Ovary (tissue), 3 donors: ENCODE results near the gene MYO1H.

Experiments used
- POLR2A ChIP-seq: fragments of 450-650 bp; IDR thresholded peaks from one replicate; pipeline ENCODE4 v1.6.1; 2017; ENCODE audit warnings: antibody characterized with exemption, mild to moderate bottlenecking, moderate library complexity
- TF ChIP-seq, protein P1 (sequence below), 3 donors: fragments of 450-650 bp in 2 of 3; fragments of 200-600 bp in 1 of 3; IDR thresholded peaks; one replicate each; pipeline versions ENCODE4 v1.5.1 to v1.8.0; 2016 to 2022; ENCODE audit warnings: antibody characterized with exemption in 3 of 3, mild to moderate bottlenecking in 1 of 3
- donor health status: DM: no; HTN: no; CAD: no.

DNA sequence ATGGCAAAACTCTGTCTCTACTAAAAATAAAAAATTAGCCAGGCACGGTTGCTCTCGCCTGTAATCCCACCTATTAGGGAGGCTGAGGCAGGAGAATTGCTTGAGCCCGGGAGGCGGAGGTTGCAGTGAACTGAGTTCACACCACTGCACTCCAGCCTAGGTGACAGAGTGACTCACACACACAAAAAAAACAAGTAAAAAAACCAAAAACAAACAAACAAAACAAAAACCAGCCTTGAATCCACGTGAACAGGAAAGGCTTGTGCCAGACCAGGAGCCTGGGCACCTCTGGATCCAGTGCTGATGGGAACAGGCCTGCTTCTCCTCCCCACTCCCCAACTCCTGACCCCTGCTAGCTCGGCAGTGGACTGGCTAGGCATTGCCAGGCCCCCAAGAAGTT, 42.2 kb upstream of the MYO1H start:
- TF ChIP-seq, protein P1, sequence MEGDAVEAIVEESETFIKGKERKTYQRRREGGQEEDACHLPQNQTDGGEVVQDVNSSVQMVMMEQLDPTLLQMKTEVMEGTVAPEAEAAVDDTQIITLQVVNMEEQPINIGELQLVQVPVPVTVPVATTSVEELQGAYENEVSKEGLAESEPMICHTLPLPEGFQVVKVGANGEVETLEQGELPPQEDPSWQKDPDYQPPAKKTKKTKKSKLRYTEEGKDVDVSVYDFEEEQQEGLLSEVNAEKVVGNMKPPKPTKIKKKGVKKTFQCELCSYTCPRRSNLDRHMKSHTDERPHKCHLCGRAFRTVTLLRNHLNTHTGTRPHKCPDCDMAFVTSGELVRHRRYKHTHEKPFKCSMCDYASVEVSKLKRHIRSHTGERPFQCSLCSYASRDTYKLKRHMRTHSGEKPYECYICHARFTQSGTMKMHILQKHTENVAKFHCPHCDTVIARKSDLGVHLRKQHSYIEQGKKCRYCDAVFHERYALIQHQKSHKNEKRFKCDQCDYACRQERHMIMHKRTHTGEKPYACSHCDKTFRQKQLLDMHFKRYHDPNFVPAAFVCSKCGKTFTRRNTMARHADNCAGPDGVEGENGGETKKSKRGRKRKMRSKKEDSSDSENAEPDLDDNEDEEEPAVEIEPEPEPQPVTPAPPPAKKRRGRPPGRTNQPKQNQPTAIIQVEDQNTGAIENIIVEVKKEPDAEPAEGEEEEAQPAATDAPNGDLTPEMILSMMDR (IDR thresholded peaks at IDR 0.05), result no peak
- no peak for TF ChIP-seq POLR2A
